ENCODE data around the gene CWC27.
"Not testable (repeated sequence)": the region's sequence is repeated elsewhere in the genome, so short reads cannot be mapped to it uniquely, and the experiment has no call there.

Gene CWC27

DNA sequence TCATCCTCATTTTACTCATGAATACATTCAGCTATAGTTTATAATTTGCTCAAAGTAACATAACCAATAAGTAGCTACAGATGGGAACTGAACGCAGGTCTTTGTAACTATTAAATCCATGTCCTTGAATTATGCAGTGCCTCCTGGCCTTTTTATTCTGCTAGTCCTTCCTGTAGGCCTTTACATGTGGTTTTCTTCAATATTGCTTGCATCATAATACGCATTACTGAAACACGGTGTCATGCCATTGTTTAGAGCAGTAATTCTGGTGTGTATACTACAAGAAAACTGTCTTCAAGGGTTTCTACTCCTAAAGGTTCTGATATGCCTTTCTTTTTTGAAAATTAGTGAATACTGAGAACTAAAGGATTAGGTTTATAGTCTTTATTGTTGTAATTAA is 20.7 kb downstream of the CWC27 start:
- DNase-seq (ENCODE audit: low read depth in 2 of 2): no peak

DNA sequence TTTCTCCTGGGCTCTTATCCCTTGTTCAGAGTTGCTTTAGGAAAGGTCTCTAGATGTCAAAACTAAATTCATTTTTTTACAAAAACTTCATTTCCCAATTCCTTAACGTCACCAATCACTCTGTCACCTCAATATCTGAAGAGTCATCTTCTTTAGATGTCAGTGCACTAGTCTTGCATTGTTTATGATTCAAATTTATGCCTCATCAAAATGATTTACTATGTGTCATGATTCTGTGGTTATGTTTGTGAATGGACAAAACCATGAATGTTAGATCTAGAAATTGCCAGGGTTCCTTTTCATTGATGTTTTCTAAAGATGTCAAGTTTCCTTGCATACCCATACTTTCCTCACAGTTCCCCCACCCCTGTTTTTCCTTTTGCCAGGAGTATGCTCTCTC is 21.5 kb downstream of the CWC27 start:
- no peak for DNase-seq (ENCODE audit: low read depth in 2 of 2)

DNA sequence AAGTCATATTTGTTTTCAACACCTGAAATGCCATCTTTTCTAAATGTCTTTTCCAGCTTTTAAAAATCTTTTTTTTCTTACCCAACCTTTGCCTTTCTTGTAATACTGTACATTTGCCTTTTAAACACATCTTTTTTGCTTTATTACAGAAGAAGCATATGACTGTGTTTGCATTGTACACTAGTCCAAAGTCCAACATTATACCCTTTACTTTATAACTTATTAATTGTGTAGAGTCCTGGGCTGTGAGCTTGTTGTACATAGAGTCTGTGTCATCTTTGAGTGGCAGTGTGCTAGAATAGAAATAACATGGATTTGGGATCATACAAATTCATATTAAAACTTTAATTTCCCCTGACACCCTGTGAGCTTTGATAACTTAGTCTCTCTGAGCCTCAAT is 23.7 kb downstream of the CWC27 start:
- DNase-seq (ENCODE audit: low read depth in 2 of 2): no peak

GRCh38 chr5:64794053-64794770 is 25.5 kb downstream of the CWC27 start:
- no peak for DNase-seq (ENCODE audit: low read depth in 2 of 2)

- no peak for DNase-seq (ENCODE audit: low read depth in 2 of 2)
These were observed 27.6 kb downstream of the CWC27 start for GRCh38 chr5:64796301-64796700.

GRCh38 chr5:64800926-64801325 is 32.2 kb downstream of the CWC27 start:
- DNase-seq (ENCODE audit: low read depth in 2 of 2): no peak

DNA sequence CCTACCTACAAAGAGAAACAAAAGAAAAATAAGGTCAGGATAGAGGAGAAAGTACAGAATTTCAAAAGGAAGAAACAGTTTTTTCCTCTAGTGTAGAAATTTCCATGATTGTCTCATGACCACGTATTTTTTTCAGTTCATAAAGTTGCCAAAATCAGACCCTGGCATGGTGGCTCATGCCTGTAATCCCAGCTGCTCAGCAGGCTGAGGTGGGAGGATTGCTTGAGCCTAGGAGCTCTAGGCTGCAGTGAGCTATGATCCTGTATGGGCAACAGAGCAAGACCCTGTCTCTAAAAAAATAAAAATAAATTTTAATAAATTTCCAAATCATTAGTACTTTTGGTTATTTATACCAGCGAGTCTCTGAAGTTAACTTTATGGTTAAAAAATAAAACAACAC is 37.8 kb downstream of the CWC27 start:
- no peak for DNase-seq (ENCODE audit: low read depth in 2 of 2)

DNA sequence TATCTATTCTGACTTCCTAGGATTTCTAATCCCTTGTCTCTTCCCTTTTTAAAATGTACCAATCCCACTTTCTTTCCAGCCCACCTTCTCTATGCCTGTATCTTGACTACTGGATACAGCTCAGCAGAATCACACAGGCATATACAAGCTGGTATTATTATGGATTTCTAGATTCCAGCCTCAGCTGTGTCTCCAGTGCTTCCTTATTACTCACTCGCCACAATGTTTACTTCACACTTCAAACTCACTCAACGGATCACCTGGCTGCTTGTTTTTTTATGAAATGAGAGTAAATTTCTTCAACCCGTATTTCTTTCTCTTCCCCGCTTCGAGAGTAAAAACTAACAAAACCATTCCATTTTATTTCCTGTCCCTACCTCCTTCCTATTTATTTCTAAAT is 38.8 kb downstream of the CWC27 start:
- DNase-seq (ENCODE audit: low read depth in 2 of 2): no peak

GRCh38 chr5:64811050-64811640 is 42.4 kb downstream of the CWC27 start:
- DNase-seq (ENCODE audit: low read depth in 2 of 2): no peak

DNA sequence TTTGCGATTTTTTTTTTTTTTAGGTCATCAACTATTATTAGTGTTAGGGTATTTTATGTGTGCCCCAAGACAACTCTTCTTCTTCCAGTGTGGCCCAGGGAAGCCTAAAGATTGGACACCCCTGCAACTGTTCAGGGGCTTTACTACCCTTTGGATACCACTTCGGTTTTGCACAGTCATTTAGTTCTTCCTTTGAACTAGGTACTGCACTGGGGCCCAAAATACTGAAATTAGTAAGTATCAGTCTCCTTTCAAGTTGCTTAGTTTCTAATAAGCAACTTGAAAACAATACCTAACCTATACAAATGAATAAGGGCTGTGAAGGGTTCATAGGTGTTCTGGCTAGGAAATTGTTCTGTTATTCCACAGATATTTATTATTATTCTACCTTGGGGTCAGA is 45.3 kb downstream of the CWC27 start:
- DNase-seq (ENCODE audit: low read depth in 2 of 2): no peak

DNA sequence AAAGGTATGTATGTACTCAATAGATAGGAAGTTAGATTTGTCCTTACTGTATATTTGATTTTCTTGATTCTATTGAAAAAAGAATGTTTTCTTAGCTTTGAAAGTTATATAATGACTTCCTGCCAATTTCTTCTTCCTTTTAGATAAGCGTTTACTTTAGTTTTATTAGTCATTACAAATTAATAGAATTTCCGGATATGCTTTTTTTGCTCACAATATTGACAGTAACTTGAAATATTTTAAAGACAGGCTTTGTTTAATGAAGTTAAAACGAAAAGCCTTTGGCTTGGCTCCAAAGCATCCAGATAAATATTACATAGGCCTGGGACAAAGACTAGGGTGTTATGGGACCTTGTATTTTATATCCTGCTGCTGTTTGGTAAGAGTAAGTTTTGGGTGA is 49.5 kb downstream of the CWC27 start:
- no peak for DNase-seq (ENCODE audit: low read depth in 2 of 2)

DNA sequence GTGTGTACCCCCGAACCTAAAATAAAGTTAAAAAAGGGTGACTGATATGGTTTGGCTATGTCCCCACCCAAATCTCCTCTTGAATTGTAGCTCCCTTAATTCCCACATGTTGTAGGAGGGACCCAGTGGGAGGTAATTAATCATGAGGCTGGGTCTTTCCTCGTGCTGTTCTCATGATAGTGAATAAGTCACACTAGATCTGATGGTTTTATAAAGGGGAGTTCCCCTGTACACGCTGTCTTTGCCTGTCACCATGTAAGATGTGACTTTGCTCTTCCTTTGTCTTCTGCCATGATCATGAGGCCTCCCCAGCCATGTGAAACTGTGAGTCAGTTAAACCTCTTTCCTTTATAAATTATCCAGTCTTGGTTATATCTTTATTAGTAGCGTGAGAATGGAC is 50.6 kb downstream of the CWC27 start:
- not testable (repeated sequence) for DNase-seq (ENCODE audit: low read depth in 2 of 2)

GRCh38 chr5:64822320-64822719 is 53.6 kb downstream of the CWC27 start:
- no peak for DNase-seq (ENCODE audit: low read depth in 2 of 2)

- DNase-seq (ENCODE audit: low read depth in 2 of 2): no peak
These were observed 57.8 kb downstream of the CWC27 start for GRCh38 chr5:64826541-64826940.

GRCh38 chr5:64827703-64828102 is 59.0 kb downstream of the CWC27 start:
- no peak for DNase-seq (ENCODE audit: low read depth in 2 of 2)

DNA sequence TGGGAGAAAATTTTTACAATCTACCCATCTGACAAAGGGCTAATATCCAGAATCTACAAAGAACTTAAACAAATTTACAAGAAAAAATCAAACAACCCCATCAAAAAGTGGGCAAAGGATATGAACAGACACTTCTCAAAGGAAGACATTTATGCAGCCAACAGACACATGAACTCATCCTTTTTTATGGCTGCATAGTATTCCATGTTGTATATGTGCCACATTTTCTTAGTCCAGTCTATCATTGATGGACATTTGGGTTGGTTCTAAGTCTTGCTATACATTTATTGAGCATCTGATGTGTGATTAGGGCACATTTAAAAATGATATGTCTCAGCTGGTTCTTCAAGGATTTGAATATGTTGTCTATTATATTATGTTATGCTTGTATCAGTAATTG is 61.9 kb downstream of the CWC27 start:
- DNase-seq (ENCODE audit: low read depth in 2 of 2): not testable (repeated sequence)

DNA sequence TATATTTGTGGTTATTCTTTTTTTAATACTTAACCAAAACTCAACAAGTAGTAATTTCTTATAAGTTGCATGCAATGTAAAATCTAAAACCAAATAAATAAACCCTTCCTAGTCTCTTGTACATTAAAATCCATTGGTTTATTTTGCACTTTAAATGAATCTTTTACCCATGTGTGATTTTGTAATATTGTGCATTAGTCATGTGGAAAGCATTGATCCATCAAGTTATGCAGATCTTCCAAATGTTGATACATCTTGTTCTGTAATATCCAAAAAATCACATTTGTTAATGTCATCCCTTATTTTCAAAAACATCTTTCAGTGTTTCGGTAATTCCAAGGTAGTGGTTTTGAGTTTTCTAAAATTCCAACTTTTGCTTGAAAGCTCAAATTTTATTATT is 63.3 kb downstream of the CWC27 start:
- no peak for DNase-seq (ENCODE audit: low read depth in 2 of 2)

DNA sequence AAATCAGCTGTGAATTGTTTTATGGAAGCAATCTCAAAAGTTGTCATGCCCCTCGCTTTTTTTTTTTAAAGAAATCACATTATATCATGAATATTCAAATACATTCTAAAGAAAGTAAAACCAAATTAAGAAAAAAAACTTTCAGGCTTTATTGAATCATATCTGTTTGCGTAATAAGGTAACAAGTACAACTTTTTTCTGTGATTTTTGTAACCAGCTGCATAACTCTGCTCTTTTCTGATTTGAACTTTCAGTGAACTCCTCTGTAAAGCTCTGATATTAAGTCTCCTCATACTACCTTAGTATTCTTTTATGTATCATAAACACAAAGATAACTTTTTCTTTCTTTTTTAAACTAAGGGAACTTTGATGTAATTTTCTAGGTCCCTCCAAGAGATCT is 65.3 kb downstream of the CWC27 start:
- DNase-seq (ENCODE audit: low read depth in 2 of 2): no peak

- DNase-seq (ENCODE audit: low read depth in 2 of 2): no peak
These were observed 65.9 kb downstream of the CWC27 start for GRCh38 chr5:64834611-64835010.

DNA sequence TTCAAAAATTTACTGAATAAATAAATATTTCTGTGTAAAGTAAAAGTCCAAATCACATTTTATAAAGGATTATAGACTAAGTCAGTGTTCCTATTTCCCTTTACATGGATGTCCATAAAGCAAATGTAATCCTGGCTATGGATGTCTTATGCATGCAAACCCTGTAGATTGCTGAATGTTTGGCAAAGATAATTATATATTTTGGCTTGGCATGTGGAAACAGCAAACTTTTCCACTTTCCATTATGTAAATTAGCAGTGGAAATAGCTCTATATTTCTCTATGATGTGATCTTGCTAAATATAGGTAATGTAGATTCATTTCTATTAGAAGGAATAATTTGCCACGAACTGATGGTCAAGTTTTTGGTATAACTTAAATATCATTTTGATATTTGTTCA is 66.5 kb downstream of the CWC27 start:
- no peak for DNase-seq (ENCODE audit: low read depth in 2 of 2)

DNA sequence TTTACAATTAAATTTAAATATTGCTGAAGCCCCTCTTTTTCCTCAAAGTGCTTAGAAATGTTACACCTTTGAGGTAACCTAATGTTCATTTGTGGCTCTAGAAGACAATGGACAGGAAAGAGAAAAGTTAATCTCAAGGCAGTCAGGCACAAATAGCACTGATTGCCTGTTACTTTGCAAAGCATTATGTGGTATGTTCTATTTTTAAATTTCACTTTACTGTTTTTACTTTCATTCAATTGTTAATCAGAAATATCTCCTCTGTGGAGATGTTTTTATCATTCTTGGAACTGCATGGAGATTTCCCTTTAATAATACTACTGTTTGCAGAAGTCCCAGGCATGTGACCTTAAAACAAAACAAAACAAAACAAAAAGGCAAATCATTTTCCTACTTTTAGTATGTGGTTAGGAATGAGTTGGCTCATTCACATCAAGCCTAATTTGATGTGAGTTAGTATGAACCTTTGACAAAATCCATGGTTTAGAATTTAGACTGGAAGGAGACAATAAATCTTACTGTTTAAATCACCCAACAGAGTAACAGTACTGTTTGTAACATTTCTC is 67.5 kb downstream of the CWC27 start:
- DNase-seq (ENCODE audit: low read depth in 2 of 2): no peak

DNA sequence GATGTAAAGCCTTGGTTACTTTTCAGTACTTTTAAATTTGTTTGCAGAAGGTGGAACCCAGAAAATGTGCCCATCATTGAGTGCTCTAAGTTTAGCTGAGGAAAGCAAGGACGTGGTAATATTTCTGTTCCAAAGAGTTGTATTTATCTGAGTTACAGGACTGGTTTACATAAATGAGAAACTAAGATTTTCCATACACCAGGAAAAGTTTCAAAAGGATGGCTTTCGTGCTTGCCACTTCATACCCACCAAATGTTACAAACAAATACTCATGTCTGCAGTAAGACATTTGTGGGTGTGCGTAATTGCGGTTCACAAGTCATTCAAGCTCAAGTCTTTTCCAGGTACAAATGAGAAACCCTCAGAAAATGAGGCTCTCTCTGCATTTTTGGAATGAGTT is 68.1 kb downstream of the CWC27 start:
- DNase-seq (ENCODE audit: low read depth in 2 of 2): no peak

GRCh38 chr5:64838376-64838775 is 69.6 kb downstream of the CWC27 start:
- no peak for DNase-seq (ENCODE audit: low read depth in 2 of 2)

DNA sequence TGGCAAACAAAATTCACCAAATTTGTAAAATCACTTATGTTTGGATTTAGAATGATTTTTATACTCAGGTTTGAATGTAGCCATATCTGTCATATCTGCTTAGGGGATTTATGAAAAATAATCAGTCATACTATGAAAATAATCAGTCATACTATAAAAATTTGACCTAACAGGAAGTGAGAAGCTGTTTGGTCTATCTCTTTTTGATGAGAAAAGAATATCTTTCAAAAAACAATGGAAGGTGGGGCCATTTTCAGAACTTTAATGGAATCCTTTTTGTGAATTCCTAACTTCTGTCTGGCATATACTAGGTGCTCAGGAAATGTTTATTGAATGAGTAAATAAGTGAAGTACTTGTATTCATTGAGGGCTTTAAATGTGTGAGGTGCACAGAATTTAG is 70.1 kb downstream of the CWC27 start:
- DNase-seq (ENCODE audit: low read depth in 2 of 2): no peak

All from stimulated activated CD8-positive, alpha-beta memory T cell treated with anti-CD3 and anti-CD28 coated beads, Interleukin-7, amount 100 ng/mL, for 1 hour (primary cell).